ENCODE data around the gene BRMS1L. TPM values are rescaled to one million over a fixed set of nuclear protein-coding genes. Genes with fewer than 3 reads are reported as not detected.

The BRMS1L gene
- total and polyA plus RNA-seq, 9 of the 15 experiments (the other 6 are each of a cell fraction or from before 2014, with no cell fraction given), result 1.2 to 4.7 (median 3.3) TPM

DNA sequence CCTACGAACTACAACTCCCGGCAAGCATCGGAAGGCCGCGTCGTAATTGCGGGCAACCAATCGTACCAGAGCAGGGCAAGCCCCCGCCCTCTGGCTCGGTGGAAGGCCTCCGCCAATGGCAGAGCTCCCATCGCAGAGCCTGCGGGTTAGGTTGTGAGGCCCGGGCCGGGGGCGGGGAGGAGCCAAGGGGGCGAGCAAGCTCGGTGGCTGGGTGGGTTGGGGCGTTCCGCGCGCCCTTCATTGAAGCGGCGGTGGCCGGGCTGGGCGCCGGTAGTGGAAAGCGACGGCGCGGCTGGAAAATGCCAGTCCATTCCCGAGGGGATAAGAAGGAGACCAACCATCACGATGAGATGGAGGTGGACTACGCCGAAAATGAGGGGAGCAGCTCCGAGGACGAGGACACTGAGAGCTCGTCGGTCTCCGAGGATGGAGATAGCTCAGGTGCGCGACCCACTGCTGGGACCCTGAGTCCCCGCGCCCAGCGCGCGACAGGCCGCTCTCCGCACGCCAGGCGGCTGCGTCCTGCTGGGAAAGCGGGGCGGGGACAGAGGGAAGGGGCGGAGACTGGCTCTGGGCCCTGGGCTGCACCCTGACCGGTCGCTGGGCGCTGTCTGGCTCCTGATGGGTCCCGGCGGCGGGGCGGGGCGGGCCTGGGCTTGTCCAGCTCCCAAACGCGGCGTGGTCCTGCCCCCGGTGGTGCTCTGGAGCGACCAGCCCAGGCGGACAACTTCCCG is at the start of gene BRMS1L (continued):
- no peak for TF ChIP-seq ZNF3 (CRISPR knock-in tag; IDR thresholded peaks at IDR 0.05)
- TF ChIP-seq, protein P1, sequence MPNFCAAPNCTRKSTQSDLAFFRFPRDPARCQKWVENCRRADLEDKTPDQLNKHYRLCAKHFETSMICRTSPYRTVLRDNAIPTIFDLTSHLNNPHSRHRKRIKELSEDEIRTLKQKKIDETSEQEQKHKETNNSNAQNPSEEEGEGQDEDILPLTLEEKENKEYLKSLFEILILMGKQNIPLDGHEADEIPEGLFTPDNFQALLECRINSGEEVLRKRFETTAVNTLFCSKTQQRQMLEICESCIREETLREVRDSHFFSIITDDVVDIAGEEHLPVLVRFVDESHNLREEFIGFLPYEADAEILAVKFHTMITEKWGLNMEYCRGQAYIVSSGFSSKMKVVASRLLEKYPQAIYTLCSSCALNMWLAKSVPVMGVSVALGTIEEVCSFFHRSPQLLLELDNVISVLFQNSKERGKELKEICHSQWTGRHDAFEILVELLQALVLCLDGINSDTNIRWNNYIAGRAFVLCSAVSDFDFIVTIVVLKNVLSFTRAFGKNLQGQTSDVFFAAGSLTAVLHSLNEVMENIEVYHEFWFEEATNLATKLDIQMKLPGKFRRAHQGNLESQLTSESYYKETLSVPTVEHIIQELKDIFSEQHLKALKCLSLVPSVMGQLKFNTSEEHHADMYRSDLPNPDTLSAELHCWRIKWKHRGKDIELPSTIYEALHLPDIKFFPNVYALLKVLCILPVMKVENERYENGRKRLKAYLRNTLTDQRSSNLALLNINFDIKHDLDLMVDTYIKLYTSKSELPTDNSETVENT (CRISPR knock-in tag; IDR thresholded peaks at IDR 0.05), result no peak
- TF ChIP-seq, protein P2, sequence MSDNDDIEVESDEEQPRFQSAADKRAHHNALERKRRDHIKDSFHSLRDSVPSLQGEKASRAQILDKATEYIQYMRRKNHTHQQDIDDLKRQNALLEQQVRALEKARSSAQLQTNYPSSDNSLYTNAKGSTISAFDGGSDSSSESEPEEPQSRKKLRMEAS (CRISPR knock-in tag; IDR thresholded peaks at IDR 0.05), result no peak
- TF ChIP-seq ZNF316 (IDR thresholded peaks at IDR 0.05), result no peak
- TF ChIP-seq, protein P3, sequence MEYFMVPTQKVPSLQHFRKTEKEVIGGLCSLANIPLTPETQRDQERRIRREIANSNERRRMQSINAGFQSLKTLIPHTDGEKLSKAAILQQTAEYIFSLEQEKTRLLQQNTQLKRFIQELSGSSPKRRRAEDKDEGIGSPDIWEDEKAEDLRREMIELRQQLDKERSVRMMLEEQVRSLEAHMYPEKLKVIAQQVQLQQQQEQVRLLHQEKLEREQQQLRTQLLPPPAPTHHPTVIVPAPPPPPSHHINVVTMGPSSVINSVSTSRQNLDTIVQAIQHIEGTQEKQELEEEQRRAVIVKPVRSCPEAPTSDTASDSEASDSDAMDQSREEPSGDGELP (CRISPR knock-in tag; IDR thresholded peaks at IDR 0.05; ENCODE audit: borderline replicate concordance), result peak; percentile 17; the same call in 1 of the 2 replicates
- TF ChIP-seq ERF (CRISPR knock-in tag; IDR thresholded peaks at IDR 0.05), result peak; percentile 78; the same call in 1 of the 2 replicates
- no peak for TF ChIP-seq COPS2 (conservative IDR thresholded peaks at IDR 0.05)
- no peak for TF ChIP-seq PHTF2 (CRISPR knock-in tag; IDR thresholded peaks at IDR 0.05)
- no peak for TF ChIP-seq RAD21 (CRISPR knock-in tag; conservative IDR thresholded peaks at IDR 0.05 in 1 of 2, IDR thresholded peaks at IDR 0.05 in 1 of 2)
- TF ChIP-seq ESRRB (CRISPR knock-in tag; IDR thresholded peaks at IDR 0.05; ENCODE audit: borderline replicate concordance), result no peak
- no peak for TF ChIP-seq ZNF311 (CRISPR knock-in tag; IDR thresholded peaks at IDR 0.05)
- TF ChIP-seq TCF7L2 (IDR thresholded peaks at IDR 0.05; ENCODE audit: low read depth, low read length), result no peak
- TF ChIP-seq TEAD1 (CRISPR knock-in tag; IDR thresholded peaks at IDR 0.05), result no peak
- TF ChIP-seq SRSF1 (IDR thresholded peaks at IDR 0.05; ENCODE audit: low read depth, low read length), result no peak
- no peak for TF ChIP-seq CC2D1A (IDR thresholded peaks at IDR 0.05)
- no peak for TF ChIP-seq ZNF175 (CRISPR knock-in tag; IDR thresholded peaks at IDR 0.05; ENCODE audit: low read depth)
- no peak for TF ChIP-seq SMARCC2 (IDR thresholded peaks at IDR 0.05; ENCODE audit: low read depth)
- TF ChIP-seq ZFP30 (CRISPR knock-in tag; IDR thresholded peaks at IDR 0.05; ENCODE audit: borderline replicate concordance), result no peak
- no peak for TF ChIP-seq ZFP1 (CRISPR knock-in tag; IDR thresholded peaks at IDR 0.05)
- TF ChIP-seq, protein P4, sequence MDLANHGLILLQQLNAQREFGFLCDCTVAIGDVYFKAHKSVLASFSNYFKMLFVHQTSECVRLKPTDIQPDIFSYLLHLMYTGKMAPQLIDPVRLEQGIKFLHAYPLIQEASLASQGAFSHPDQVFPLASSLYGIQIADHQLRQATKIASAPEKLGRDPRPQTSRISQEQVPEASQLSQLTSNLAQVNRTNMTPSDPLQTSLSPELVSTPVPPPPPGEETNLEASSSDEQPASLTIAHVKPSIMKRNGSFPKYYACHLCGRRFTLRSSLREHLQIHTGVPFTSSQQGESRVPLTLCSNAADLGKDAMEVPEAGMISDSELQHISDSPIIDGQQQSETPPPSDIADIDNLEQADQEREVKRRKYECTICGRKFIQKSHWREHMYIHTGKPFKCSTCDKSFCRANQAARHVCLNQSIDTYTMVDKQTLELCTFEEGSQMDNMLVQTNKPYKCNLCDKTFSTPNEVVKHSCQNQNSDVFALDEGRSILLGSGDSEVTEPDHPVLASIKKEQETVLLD (IDR thresholded peaks at IDR 0.05), result no peak
- TF ChIP-seq KHSRP (IDR thresholded peaks at IDR 0.05), result no peak
- no peak for TF ChIP-seq RHOXF2B (CRISPR knock-in tag; conservative IDR thresholded peaks at IDR 0.05)
- TF ChIP-seq, protein P5, sequence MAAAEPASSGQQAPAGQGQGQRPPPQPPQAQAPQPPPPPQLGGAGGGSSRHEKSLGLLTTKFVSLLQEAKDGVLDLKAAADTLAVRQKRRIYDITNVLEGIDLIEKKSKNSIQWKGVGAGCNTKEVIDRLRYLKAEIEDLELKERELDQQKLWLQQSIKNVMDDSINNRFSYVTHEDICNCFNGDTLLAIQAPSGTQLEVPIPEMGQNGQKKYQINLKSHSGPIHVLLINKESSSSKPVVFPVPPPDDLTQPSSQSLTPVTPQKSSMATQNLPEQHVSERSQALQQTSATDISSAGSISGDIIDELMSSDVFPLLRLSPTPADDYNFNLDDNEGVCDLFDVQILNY (CRISPR knock-in tag; IDR thresholded peaks at IDR 0.05), result no peak
- TF ChIP-seq FOXJ2 (tag; IDR thresholded peaks at IDR 0.05), result no peak
- 0 out of 2 replicates have a peak, but pooled peaks have one; percentile 37 for TF ChIP-seq PHB (CRISPR knock-in tag; IDR thresholded peaks at IDR 0.05)

Measured in K562 (cell line).